Type B pancreatic cell (in vitro differentiated cells): ENCODE data around the gene TRO. TPM values are rescaled to one million over a fixed set of nuclear protein-coding genes. Genes with fewer than 3 reads are reported as not detected.

ENCODE experiments used
- DNase-seq: peaks from one replicate; pipeline ENCODE4 v3.0.0; 2021; ENCODE audit warnings: mixed read lengths; ENCODE audit not compliant: unreplicated experiment; ENCODE audit errors: extremely low spot score
- H3K27ac Mint-ChIP-seq: 2 replicates; pipeline ENCODE4 v1.8.0; 2021; ENCODE audit warnings: mild to moderate bottlenecking, mixed read lengths
- H3K27me3 Mint-ChIP-seq: 2 replicates; pipeline ENCODE4 v1.8.0; 2021; ENCODE audit warnings: mixed read lengths
- H3K36me3 Mint-ChIP-seq: 2 replicates; pipeline ENCODE4 v1.8.0; 2021; ENCODE audit warnings: mixed read lengths
- H3K4me1 Mint-ChIP-seq: one replicate; pipeline ENCODE4 v1.8.0; 2021; ENCODE audit warnings: mixed read lengths; ENCODE audit not compliant: unreplicated experiment
- H3K4me3 Mint-ChIP-seq: 2 replicates; pipeline ENCODE4 v1.8.0; 2021; ENCODE audit warnings: mild to moderate bottlenecking, mixed read lengths
- H3K9me3 Mint-ChIP-seq: 2 replicates; pipeline ENCODE4 v1.8.0; 2021; ENCODE audit warnings: mixed read lengths
- long read RNA-seq: library from polyadenylated mRNA; unstranded; transcript quantifications from one replicate; pipeline ENCODE4 v2.0.0, GENCODE V29; 2020
- total RNA-seq: library from RNA; stranded (reverse); gene quantifications from 2 replicates; pipeline ENCODE4 v1.2.1, GENCODE V29; 2021; ENCODE audit warnings: low replicate concordance
- TF ChIP-seq, protein P1 (sequence below): fragments of 200-600 bp; sonication (generic); conservative IDR thresholded peaks from 2 replicates; pipeline ENCODE4 v1.5.0; 2021; ENCODE audit warnings: antibody characterized with exemption, mild to moderate bottlenecking

TRO gene, protein sequence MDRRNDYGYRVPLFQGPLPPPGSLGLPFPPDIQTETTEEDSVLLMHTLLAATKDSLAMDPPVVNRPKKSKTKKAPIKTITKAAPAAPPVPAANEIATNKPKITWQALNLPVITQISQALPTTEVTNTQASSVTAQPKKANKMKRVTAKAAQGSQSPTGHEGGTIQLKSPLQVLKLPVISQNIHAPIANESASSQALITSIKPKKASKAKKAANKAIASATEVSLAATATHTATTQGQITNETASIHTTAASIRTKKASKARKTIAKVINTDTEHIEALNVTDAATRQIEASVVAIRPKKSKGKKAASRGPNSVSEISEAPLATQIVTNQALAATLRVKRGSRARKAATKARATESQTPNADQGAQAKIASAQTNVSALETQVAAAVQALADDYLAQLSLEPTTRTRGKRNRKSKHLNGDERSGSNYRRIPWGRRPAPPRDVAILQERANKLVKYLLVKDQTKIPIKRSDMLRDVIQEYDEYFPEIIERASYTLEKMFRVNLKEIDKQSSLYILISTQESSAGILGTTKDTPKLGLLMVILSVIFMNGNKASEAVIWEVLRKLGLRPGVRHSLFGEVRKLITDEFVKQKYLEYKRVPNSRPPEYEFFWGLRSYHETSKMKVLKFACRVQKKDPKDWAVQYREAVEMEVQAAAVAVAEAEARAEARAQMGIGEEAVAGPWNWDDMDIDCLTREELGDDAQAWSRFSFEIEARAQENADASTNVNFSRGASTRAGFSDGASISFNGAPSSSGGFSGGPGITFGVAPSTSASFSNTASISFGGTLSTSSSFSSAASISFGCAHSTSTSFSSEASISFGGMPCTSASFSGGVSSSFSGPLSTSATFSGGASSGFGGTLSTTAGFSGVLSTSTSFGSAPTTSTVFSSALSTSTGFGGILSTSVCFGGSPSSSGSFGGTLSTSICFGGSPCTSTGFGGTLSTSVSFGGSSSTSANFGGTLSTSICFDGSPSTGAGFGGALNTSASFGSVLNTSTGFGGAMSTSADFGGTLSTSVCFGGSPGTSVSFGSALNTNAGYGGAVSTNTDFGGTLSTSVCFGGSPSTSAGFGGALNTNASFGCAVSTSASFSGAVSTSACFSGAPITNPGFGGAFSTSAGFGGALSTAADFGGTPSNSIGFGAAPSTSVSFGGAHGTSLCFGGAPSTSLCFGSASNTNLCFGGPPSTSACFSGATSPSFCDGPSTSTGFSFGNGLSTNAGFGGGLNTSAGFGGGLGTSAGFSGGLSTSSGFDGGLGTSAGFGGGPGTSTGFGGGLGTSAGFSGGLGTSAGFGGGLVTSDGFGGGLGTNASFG (N-terminal part only)
- total RNA-seq = 39.6 and 142 TPM in 2 replicates
- long read RNA-seq, full-length matches to known transcripts = 8 of 25 reads
- long read RNA-seq, partial matches to known transcripts = 9 of 25 reads
- long read RNA-seq, other reads (novel, unspliced or antisense) = 8 of 25 reads

DNA sequence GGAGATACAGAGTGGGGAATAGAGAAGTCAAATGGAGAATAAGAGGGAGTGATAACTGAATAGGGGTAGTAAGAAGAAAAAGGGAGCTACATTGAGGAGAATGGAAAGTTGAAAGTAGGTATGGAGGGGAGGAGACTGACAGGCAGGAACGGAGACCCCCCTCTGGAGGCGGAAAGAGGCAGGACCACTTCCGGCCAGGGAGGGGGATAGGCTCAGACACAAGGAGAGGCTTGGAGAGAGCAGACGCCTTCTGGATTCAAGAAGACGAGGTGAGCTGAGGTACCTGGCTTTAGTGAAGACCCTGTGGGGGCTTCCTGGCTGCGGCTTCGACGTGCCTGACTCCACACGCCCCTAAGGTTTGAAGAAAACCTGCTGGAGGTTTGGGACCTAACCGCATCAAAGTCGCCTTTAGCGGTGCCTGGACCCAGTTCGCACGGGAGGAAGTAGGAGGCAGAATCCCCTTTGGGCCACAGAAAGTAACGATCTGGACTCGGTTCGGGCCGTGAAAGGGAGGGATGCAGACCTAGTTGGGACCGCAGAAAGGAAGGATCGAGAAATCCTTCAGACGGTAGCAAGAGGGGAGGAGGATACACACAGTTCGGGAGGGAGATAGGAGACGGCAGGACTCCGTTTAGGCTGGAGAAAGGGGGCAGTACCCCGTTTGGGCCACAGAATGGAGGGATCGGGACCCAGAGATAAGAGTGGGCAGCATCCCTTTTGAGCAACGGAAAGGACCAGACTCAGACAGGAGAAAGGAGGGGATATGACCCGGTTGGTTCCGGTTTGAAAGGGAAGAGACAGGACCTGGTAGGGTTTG, at the start of gene TRO:
Gene TRO (plus strand): TSS at position 215 of the 817 bp plus-strand sequence. CDS start 1,423 bp downstream, outside the sequence.
- Mint-ChIP-seq H3K27me3 (no peaks in the 10 kb centered on the region), H3K9me3 (no peaks in the 10 kb centered on the region), H3K4me1 (no peaks in the 10 kb centered on the region), H3K27ac (peak within 1 kb of the TSS; percentile 53), H3K4me3 (peak within 1 kb of the TSS; percentile 88), H3K36me3 (peaks cover 8% of the 10 kb centered on the region)
- TF ChIP-seq, protein P1, sequence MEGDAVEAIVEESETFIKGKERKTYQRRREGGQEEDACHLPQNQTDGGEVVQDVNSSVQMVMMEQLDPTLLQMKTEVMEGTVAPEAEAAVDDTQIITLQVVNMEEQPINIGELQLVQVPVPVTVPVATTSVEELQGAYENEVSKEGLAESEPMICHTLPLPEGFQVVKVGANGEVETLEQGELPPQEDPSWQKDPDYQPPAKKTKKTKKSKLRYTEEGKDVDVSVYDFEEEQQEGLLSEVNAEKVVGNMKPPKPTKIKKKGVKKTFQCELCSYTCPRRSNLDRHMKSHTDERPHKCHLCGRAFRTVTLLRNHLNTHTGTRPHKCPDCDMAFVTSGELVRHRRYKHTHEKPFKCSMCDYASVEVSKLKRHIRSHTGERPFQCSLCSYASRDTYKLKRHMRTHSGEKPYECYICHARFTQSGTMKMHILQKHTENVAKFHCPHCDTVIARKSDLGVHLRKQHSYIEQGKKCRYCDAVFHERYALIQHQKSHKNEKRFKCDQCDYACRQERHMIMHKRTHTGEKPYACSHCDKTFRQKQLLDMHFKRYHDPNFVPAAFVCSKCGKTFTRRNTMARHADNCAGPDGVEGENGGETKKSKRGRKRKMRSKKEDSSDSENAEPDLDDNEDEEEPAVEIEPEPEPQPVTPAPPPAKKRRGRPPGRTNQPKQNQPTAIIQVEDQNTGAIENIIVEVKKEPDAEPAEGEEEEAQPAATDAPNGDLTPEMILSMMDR = peak; percentile 55
- DNase-seq = no peak

DNA sequence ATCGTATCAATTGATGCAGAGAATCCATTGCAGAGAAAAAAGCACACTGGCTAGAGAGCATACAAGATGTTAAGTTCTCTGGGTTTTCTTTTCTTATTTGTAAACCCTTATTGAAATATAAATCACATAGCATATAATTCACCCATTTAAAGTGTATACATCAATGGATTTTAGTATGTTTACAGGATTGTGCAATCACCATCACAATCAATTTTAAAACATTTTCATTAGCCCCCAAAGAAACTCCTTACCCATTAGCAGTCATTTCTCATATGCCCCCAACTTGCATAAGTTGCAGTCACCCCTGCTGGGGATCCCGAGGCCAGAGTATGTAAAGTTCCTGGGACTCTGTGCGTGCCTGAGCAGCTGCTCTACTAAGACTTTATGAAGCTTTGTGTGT, 34.9 kb upstream of the TRO start:
- Mint-ChIP-seq H3K4me3 (no peak overlapping the region), H3K27me3 (peaks cover 3% of the 10 kb centered on the region), H3K9me3 (no peaks in the 10 kb centered on the region), H3K27ac (no peak overlapping the region), H3K36me3 (no peaks in the 10 kb centered on the region), H3K4me1 (no peaks in the 10 kb centered on the region)
- TF ChIP-seq, protein P1 = no peak
- no peak for DNase-seq

DNA sequence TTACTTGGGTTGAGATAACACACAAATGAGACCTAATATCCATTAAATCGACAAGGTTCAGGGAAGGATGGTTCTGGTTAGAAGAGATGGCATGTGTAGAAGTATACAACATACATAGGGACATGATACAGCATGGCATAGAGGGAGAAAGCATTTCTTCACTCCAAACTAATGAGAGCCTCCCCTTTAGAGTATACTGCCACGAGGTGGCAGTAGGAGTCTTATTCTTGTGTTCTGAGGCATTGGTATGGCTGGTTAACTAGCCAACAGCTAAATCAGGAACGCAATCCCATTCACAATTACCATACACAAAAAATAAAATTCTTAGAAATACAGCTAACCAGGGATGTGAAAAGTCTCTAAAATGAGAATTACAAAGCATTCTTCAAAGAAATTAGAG, 29.1 kb upstream of the TRO start:
- Mint-ChIP-seq H3K9me3 (no peaks in the 10 kb centered on the region), H3K27me3 (peaks cover 3% of the 10 kb centered on the region), H3K4me3 (no peak overlapping the region), H3K4me1 (no peaks in the 10 kb centered on the region), H3K27ac (no peak overlapping the region), H3K36me3 (no peaks in the 10 kb centered on the region)
- DNase-seq = no peak
- TF ChIP-seq, protein P1 = peak; percentile 63

DNA sequence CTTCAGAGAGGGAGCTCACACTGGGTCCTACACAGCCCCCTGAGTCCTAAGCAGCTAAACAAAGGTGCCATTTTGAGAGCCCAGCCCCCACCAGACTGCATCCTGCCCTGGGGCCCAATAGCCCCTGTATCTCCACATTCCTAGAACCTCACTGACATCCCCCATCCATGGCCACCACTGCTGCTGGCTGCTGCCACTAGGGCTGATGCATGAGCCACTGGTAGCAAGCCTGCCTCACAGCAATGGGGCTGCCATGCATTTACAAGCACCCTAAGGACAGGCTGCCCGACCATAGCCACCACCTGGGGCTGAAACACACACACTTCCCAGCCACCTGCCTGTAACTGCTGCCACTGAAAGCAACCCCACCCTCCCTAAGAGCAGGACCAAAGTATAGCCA, 26.5 kb upstream of the TRO start:
- no peak for DNase-seq
- Mint-ChIP-seq H3K27me3 (peaks cover 3% of the 10 kb centered on the region), H3K36me3 (no peaks in the 10 kb centered on the region), H3K27ac (no peak overlapping the region), H3K4me1 (no peaks in the 10 kb centered on the region), H3K4me3 (no peak overlapping the region), H3K9me3 (no peaks in the 10 kb centered on the region)
- TF ChIP-seq, protein P1 = no peak
